ENCODE data around the gene ATE1. TPM values are rescaled to one million over a fixed set of nuclear protein-coding genes. Genes with fewer than 3 reads are reported as not detected.

The ATE1 gene
- total and polyA plus RNA-seq, 2 experiments from 2014 or later: 17.4 to 24.5 TPM

- TF ChIP-seq, protein P1, sequence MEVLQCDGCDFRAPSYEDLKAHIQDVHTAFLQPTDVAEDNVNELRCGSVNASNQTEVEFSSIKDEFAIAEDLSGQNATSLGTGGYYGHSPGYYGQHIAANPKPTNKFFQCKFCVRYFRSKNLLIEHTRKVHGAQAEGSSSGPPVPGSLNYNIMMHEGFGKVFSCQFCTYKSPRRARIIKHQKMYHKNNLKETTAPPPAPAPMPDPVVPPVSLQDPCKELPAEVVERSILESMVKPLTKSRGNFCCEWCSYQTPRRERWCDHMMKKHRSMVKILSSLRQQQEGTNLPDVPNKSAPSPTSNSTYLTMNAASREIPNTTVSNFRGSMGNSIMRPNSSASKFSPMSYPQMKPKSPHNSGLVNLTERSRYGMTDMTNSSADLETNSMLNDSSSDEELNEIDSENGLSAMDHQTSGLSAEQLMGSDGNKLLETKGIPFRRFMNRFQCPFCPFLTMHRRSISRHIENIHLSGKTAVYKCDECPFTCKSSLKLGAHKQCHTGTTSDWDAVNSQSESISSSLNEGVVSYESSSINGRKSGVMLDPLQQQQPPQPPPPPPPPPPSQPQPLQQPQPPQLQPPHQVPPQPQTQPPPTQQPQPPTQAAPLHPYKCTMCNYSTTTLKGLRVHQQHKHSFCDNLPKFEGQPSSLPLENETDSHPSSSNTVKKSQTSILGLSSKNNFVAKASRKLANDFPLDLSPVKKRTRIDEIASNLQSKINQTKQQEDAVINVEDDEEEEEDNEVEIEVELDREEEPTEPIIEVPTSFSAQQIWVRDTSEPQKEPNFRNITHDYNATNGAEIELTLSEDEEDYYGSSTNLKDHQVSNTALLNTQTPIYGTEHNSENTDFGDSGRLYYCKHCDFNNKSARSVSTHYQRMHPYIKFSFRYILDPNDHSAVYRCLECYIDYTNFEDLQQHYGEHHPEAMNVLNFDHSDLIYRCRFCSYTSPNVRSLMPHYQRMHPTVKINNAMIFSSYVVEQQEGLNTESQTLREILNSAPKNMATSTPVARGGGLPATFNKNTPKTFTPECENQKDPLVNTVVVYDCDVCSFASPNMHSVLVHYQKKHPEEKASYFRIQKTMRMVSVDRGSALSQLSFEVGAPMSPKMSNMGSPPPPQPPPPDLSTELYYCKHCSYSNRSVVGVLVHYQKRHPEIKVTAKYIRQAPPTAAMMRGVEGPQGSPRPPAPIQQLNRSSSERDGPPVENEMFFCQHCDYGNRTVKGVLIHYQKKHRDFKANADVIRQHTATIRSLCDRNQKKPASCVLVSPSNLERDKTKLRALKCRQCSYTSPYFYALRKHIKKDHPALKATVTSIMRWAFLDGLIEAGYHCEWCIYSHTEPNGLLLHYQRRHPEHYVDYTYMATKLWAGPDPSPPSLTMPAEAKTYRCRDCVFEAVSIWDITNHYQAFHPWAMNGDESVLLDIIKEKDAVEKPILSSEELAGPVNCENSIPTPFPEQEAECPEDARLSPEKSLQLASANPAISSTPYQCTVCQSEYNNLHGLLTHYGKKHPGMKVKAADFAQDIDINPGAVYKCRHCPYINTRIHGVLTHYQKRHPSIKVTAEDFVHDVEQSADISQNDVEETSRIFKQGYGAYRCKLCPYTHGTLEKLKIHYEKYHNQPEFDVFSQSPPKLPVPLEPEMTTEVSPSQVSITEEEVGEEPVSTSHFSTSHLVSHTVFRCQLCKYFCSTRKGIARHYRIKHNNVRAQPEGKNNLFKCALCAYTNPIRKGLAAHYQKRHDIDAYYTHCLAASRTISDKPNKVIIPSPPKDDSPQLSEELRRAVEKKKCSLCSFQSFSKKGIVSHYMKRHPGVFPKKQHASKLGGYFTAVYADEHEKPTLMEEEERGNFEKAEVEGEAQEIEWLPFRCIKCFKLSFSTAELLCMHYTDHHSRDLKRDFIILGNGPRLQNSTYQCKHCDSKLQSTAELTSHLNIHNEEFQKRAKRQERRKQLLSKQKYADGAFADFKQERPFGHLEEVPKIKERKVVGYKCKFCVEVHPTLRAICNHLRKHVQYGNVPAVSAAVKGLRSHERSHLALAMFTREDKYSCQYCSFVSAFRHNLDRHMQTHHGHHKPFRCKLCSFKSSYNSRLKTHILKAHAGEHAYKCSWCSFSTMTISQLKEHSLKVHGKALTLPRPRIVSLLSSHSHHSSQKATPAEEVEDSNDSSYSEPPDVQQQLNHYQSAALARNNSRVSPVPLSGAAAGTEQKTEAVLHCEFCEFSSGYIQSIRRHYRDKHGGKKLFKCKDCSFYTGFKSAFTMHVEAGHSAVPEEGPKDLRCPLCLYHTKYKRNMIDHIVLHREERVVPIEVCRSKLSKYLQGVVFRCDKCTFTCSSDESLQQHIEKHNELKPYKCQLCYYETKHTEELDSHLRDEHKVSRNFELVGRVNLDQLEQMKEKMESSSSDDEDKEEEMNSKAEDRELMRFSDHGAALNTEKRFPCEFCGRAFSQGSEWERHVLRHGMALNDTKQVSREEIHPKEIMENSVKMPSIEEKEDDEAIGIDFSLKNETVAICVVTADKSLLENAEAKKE (CRISPR knock-in tag; IDR thresholded peaks at IDR 0.05): no peak
- TF ChIP-seq ZNF331 (CRISPR knock-in tag; IDR thresholded peaks at IDR 0.05; ENCODE audit: low read depth) (no peak), CTCF (conservative IDR thresholded peaks at IDR 0.05; ENCODE audit: low read depth in 2 of 2) (no peak), POLR2AphosphoS5 (IDR thresholded peaks at IDR 0.05; ENCODE audit: low read depth) (no peak), EZH2phosphoT487 (IDR thresholded peaks at IDR 0.05; ENCODE audit: unreplicated experiment) (no peak), EZH2 (IDR thresholded peaks at IDR 0.05; ENCODE audit: low read depth, unreplicated experiment) (no peak), NANOG (IDR thresholded peaks at IDR 0.05; ENCODE audit: borderline replicate concordance) (no peak)
These were observed 675 bp upstream of the ATE1 start (continued) for GRCh38 chr10:121928528-121928884.

GRCh38 chr10:121927318-121927840 lies 452 bp downstream of the ATE1 start:
- Mint-ChIP-seq H3K4me3 (peak overlapping the region; percentile 91), H3K27ac (peak overlapping the region; percentile 92), H3K36me3 (ENCODE audit: low read depth) (peaks cover 12% of the 10 kb centered on the region), H3K4me1 (peaks cover 10% of the 10 kb centered on the region), H3K27me3 (ENCODE audit: insufficient read depth, low read depth, poor library complexity) (peaks cover 14% of the 10 kb centered on the region), H3K9me3 (no peaks in the 10 kb centered on the region)
- Histone ChIP-seq H3F3A (replicated peaks; ENCODE audit: low read depth) (no peaks in the 10 kb centered on the region), H3K4me3 (peak overlapping the region; percentile 92), H3K27ac (ENCODE audit: low read depth) (peak overlapping the region; percentile 96), H2AFZ (peak overlapping the region; percentile 5), H3K79me2 (replicated peaks; ENCODE audit: insufficient read depth) (peaks cover 49% of the 10 kb centered on the region), H3K4me2 (peak overlapping the region; percentile 93), H3K36me3 (ENCODE audit: insufficient read depth) (no peaks in the 10 kb centered on the region), H3K4me1 (ENCODE audit: insufficient read depth) (peaks cover 3% of the 10 kb centered on the region; the same call in 1 of the 2 replicates), H4K20me1 (replicated peaks; ENCODE audit: insufficient read depth) (0 out of 2 replicates have a peak, but pooled peaks cover 3% of the 10 kb centered on the region), H3K27me3 (ENCODE audit: insufficient read depth) (no peaks in the 10 kb centered on the region), H3K9me2 (ENCODE audit: insufficient read depth) (no peaks in the 10 kb centered on the region)
- peak; percentile 64 for DNase-seq (ENCODE audit: low spot score)
- ATAC-seq: peak; percentile 71
- TF ChIP-seq CTCF (conservative IDR thresholded peaks at IDR 0.05; ENCODE audit: low read depth in 2 of 2) (no peak), EZH2phosphoT487 (IDR thresholded peaks at IDR 0.05; ENCODE audit: unreplicated experiment) (no peak), POLR2AphosphoS5 (IDR thresholded peaks at IDR 0.05; ENCODE audit: low read depth) (no peak), STAT1 (IDR thresholded peaks at IDR 0.05; ENCODE audit: unreplicated experiment) (no peak), ZNF331 (CRISPR knock-in tag; IDR thresholded peaks at IDR 0.05; ENCODE audit: low read depth) (no peak), CREB1 (CRISPR knock-in tag; IDR thresholded peaks at IDR 0.05; ENCODE audit: low read depth) (no peak), JUNB (IDR thresholded peaks at IDR 0.05; ENCODE audit: unreplicated experiment) (no peak), EZH2 (IDR thresholded peaks at IDR 0.05; ENCODE audit: low read depth, unreplicated experiment) (no peak), ETS1 (IDR thresholded peaks at IDR 0.05) (no peak)

All from GM23338 (cell line).